Endodermal cell (in vitro differentiated cells): ENCODE results near the gene NDC80. TPM values are rescaled to one million over a fixed set of nuclear protein-coding genes. Genes with fewer than 3 reads are reported as not detected.
"Not testable (repeated sequence)": the region's sequence is repeated elsewhere in the genome, so short reads cannot be mapped to it uniquely, and the experiment has no call there.

Experiments used
- DNase-seq: peaks from one replicate; pipeline ENCODE4 v3.0.0-alpha.2; 2017
- H3K27ac ChIP-seq: 2 replicates; pipeline ENCODE4 v1.5.1; 2013; ENCODE audit warnings: mild to moderate bottlenecking, low read depth, low read length, moderate library complexity
- H3K27me3 ChIP-seq: 2 replicates; pipeline ENCODE4 v1.6.1; 2013; ENCODE audit warnings: mild to moderate bottlenecking, low read length, moderate library complexity; ENCODE audit not compliant: insufficient read depth, control insufficient read depth, poor library complexity, severe bottlenecking
- H3K36me3 ChIP-seq: 2 replicates; pipeline ENCODE4 v1.7.0; 2013; ENCODE audit warnings: mild to moderate bottlenecking, low read length, moderate library complexity; ENCODE audit not compliant: control insufficient read depth, insufficient read depth
- H3K4me1 ChIP-seq: one replicate; pipeline ENCODE4 v1.7.0; 2013; ENCODE audit warnings: low read length; ENCODE audit not compliant: control insufficient read depth, insufficient read depth
- H3K4me3 ChIP-seq: 2 replicates; pipeline ENCODE4 v1.5.1; 2013; ENCODE audit warnings: mild to moderate bottlenecking, low read length, moderate library complexity
- H3K9ac ChIP-seq: 2 replicates; pipeline ENCODE4 v1.6.1; 2013; ENCODE audit warnings: mild to moderate bottlenecking, low read length, moderate library complexity; ENCODE audit not compliant: poor library complexity, severe bottlenecking; ENCODE audit errors: extremely low read depth
- H3K9me3 ChIP-seq: 2 replicates; pipeline ENCODE4 v1.6.1; 2013; ENCODE audit warnings: mild to moderate bottlenecking, low read length, moderate library complexity; ENCODE audit not compliant: control insufficient read depth
- H3K27ac Mint-ChIP-seq: 2 replicates; pipeline ENCODE4 v1.8.0; 2020; ENCODE audit warnings: mixed read lengths
- H3K27me3 Mint-ChIP-seq: 2 replicates; pipeline ENCODE4 v1.8.0; 2021; ENCODE audit warnings: mild to moderate bottlenecking, mixed read lengths; ENCODE audit not compliant: insufficient read depth
- H3K36me3 Mint-ChIP-seq: 2 replicates; pipeline ENCODE4 v1.8.0; 2020; ENCODE audit warnings: low read depth, mixed read lengths
- H3K4me1 Mint-ChIP-seq: 2 replicates; pipeline ENCODE4 v1.8.0; 2020; ENCODE audit warnings: mixed read lengths
- H3K4me3 Mint-ChIP-seq: 2 replicates; pipeline ENCODE4 v1.8.0; 2020; ENCODE audit warnings: mild to moderate bottlenecking, moderate library complexity, mixed read lengths
- H3K9me3 Mint-ChIP-seq: 2 replicates; pipeline ENCODE4 v1.8.0; 2020; ENCODE audit warnings: mild to moderate bottlenecking, mixed read lengths
- CTCF ChIP-seq: fragments of 200-600 bp; sonication (generic); conservative IDR thresholded peaks from 2 replicates; pipeline ENCODE4 v1.5.0; 2021; ENCODE audit warnings: antibody characterized with exemption, mild to moderate bottlenecking
- WGBS, 2 experiments: methylation state at CpG; one replicate each; pipeline versions ENCODE4 v1.1.5 to v1.1.7; 2013; ENCODE audit warnings: missing lambda C conversion rate in 2 of 2, mixed read lengths in 1 of 2; ENCODE audit not compliant: insufficient coverage in 1 of 2, insufficient read length in 1 of 2; 5-methylcytosine and 5-hydroxymethylcytosine counted together
- total RNA-seq, 2 donors: library from RNA; stranded (reverse); fragmentation: NEBNext Ultra II Directional in 1 of 2; extraction: Animal tissue kit (Norgen Biotek cat#: 25700) in 1 of 2; gene quantifications; 2 replicates in 1 of 2; 3 replicates in 1 of 2; pipeline ENCODE4 v1.2.1, GENCODE V29; 2021

Gene NDC80
- total RNA-seq, 2 donors from 2014 or later, result 29.7 to 61.8 TPM

- WGBS, 2 experiments, result 0% methylated on average over 1 of the region's 3 CpGs; no CpG with 5 or more reads in 1 of the 2 experiments
Observed at GRCh38 chr18:2541925-2542563, 29.3 kb upstream of the NDC80 start.

GRCh38 chr18:2545155-2545554, 26.2 kb upstream of the NDC80 start:
- H3K4me3 Mint-ChIP-seq, result no peak overlapping the region
- no peak for DNase-seq
- WGBS, 2 experiments, result 100% methylated on average over 2 of the region's 2 CpGs; no CpG with 5 or more reads in 1 of the 2 experiments
- peaks cover 4% of the 10 kb centered on the region for H3K4me1 Mint-ChIP-seq
- Histone ChIP-seq H3K36me3 (peaks cover 18% of the 10 kb centered on the region), H3K9ac (no peak overlapping the region), H3K4me3 (no peak overlapping the region), H3K9me3 (no peaks in the 10 kb centered on the region), H3K27me3 (no peaks in the 10 kb centered on the region), H3K27ac (no peak overlapping the region), H3K4me1 (no peaks in the 10 kb centered on the region)
- no peak for TF ChIP-seq CTCF
- H3K36me3 Mint-ChIP-seq, result peaks cover 16% of the 10 kb centered on the region
- no peaks in the 10 kb centered on the region for H3K9me3 Mint-ChIP-seq
- no peak overlapping the region for H3K27ac Mint-ChIP-seq
- H3K27me3 Mint-ChIP-seq, result no peaks in the 10 kb centered on the region

More at GRCh38 chr18:2541925-2542563, 29.3 kb upstream of the NDC80 start:
- peaks cover 22% of the 10 kb centered on the region for H3K36me3 Mint-ChIP-seq
- H3K4me1 ChIP-seq, H3K27ac Mint-ChIP-seq, DNase-seq, H3K9me3 Mint-ChIP-seq, H3K9me3 ChIP-seq, H3K27ac ChIP-seq, H3K27me3 ChIP-seq, H3K27me3 Mint-ChIP-seq, H3K4me3 ChIP-seq, H3K9ac ChIP-seq, H3K4me1 Mint-ChIP-seq, H3K4me3 Mint-ChIP-seq: not testable (repeated sequence)
- H3K36me3 ChIP-seq, result peaks cover 33% of the 10 kb centered on the region
- peak; percentile 83 for TF ChIP-seq CTCF

GRCh38 chr18:2547477-2548087, 23.8 kb upstream of the NDC80 start:
- Histone ChIP-seq H3K4me3 (no peak overlapping the region), H3K27ac (no peak overlapping the region), H3K27me3 (no peaks in the 10 kb centered on the region), H3K9me3 (no peaks in the 10 kb centered on the region), H3K36me3 (peaks cover 29% of the 10 kb centered on the region), H3K4me1 (no peaks in the 10 kb centered on the region), H3K9ac (no peak overlapping the region)
- Mint-ChIP-seq H3K27me3 (no peaks in the 10 kb centered on the region), H3K4me3 (no peak overlapping the region), H3K4me1 (no peaks in the 10 kb centered on the region), H3K36me3 (peaks cover 24% of the 10 kb centered on the region), H3K9me3 (no peaks in the 10 kb centered on the region), H3K27ac (no peak overlapping the region)
- TF ChIP-seq CTCF, result peak; percentile 80
- DNase-seq, result no peak
- WGBS, 2 experiments, result 68 to 70% methylated on average over 4 of the region's 4 CpGs
